ENCODE data around the gene ZBTB8B.
"Not testable (repeated sequence)": the region's sequence is repeated elsewhere in the genome, so short reads cannot be mapped to it uniquely, and the experiment has no call there.

The ZBTB8B gene

DNA sequence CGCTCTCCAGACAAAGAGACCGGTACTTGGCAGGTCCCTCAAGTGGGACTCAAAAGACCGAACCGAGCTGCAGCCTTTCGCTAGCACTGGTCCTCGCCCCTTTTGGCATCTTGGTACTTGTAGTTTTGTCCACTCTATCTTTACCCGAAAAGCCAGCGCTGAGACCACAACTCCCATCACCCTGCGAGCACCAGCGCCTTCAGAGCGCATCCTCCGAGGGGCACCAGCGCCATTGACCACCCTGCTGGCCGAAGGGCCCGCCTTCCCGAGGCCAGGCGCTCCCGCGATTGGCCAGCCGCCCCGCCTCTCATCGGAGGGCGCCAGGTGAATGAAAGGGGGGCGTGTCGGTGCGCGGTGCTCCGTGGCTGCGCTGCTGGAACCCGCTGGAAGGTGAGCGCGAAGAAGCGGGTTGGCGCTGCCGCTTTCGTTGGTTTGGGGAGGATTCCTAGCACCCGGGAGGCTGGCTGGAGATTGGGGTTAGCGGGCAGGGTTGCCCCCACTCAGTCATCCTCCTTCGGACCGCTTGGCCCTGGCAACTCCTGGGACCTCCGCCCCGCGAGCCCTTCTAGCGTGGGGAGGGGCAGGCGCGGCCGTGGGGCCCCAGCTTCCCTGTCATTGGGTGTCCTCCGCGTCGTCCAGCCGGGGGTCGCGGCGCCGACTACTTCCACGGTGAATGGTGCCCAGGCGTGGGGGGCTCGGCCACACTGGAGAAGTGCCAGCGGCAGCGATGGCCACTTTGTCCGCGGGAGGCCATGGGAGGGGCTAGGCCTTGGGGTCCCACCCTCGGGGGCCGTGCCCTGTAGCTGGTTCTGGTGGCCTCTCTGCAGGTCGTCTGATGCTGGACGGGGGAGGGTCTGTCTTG lies at the start of gene ZBTB8B:
Gene ZBTB8B, plus strand, starts transcription at position 357 of the 862 bp plus-strand sequence. CDS start 5,553 bp downstream, outside the sequence.
- DNase-seq (ENCODE audit: low read depth), result peak; percentile 59

DNA sequence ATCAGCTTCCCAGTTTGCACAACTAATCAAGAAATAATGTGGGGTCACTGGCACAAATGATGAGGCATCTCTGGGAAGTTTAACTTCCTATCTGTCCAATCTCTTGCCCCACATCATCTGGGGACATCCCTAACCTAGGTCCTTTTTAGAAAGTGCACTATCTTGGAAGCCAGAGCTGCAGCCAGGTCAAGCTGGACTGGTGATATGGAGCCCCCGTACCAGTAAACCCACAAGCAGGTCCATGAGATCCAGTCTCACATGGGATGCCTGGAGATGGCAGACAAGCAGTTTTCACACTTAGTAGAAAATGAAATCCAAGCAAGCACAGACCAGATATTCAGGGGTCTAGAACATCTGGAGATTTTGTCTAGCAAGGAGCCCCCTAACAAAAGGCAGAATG lies 43.1 kb upstream of the ZBTB8B start:
- no peak for DNase-seq (ENCODE audit: low read depth)

DNA sequence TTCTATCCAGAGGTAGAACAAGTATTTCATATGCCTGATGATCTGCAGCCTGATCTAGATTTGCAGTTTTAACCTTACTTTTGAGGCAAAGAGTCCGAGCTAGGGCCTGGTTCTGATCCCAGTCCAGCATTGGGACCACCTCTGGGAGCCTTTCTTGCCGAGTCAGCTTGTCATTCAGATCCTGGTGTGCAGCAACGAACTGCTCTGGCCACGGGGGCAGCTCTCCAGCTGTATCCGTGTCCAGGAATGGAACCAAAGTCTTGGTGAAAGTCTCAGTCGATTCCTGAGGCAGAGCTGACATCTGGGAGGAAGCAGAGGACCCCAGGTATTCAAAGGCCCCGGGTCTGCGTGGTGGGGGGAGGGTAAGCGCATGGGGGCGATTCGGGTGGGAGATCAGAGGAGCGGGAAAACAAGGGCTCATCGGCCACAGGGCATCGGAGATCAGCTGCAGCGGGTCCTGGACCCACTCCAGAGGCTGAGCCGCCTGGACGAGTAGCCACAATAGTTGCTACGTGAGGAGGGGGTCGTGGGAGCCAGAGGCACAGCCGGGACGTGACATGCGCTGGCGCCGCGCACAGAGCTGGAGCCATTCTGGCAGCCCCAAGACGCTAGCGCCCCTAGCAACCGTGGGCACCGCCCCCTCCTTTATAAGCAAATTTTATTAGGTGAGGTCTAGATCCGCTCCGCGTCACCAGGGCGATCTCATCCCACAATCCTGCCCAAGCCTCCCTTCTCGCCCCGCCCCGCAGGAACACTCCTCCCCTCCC lies 38.2 kb upstream of the ZBTB8B start:
- DNase-seq (ENCODE audit: low read depth), result no peak

DNA sequence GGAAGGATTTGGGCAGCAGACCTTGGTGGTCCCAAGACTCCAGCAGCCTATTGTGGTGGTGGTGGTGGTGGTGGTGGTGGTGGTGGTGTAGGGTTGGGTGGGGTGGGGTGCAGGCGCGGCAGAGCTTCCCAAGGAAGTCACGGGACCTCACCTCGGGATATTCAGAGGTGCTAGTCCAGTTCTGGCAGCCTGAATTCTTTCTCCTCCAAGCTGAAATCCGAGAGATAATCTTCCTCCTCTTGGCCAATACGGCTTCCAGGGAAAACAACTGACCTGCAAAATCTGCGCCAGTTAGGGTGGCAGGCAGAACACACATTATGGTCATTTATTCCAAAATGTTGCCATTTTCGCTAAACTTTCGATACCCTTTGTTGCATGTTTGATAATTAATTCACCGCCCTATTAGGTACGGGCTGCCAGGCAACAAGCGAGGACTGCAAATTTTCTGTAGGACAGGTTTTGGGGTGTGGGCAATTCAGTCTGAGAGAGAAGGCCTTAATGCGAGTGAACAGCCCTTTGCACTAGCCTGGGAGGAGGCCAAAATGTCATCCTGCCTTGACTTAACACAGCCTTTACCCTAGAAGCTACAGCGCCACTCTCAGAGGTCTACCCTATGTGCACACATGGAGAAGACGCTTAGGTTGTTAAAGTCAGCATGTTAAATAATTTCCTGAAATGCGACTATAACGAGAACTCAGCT lies 37.5 kb upstream of the ZBTB8B start:
- DNase-seq (ENCODE audit: low read depth), result no peak

DNA sequence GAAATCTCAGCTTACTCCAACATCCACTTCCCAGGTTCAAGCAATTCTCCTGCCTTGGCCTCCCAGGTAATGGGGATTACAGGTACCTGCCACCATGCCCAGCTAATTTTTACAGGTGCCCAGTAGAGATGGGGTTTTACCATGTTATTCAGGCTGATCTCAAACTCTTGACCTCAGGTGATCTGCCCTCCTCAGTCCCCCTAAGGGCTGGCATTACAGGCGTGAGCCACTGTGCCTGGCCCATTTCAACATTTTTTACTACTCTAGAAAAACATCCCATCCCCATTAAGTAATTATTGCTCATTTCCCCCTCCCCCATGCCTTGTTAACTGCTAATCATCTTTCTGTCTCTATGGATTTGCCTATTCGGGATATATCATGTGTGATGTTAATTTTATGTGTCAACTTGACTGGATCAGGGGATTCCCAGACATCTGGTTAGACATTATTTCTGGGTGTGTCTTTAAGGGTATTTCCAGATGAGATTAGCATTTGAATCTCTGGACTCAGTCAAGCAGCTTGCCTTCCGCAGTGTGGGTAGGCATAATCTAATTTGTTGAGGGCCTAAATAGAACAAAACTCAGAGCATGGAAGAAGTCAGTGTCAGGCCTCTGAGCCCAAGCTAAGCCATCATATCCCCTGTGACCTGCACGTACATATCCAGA lies 33.0 kb upstream of the ZBTB8B start:
- no peak for DNase-seq (ENCODE audit: low read depth)

DNA sequence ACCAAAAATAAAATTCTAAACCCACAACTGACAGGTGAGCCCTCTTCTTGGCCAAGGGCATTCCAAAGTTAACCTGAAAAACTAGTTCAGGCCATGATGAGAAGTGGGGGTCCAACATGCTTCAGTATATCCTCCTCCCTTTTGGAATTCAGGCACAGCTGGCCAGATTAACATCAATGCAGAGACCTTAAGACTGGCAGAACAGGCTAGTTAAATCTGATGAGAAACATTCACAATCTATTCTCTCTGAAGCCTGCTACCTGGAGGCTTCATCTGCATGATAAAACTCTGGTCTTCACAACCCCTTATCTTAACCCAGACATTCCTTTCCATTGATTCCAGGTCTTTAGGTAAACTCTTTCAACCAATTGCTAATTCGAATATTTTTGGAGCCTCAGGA lies 26.7 kb upstream of the ZBTB8B start:
- no peak for DNase-seq (ENCODE audit: low read depth)

DNA sequence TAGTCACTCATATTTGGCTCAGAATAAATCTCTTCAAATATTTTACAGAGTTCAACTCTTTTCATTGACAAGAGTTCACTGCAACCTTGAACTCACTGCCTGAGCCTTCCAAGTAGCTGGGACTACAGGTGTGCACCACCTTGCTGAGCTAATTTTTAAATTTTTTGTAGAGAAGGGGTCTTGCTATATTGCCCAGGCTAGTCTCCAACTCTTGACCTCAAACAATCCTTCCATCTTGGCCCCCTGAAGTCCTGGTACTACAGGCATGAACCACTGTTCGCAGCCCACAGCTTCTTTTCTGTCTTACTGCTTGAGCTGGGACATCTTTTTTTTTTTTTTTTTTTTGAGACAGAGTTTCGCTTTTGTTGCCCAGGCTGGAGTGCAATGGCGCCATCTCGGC lies 26.1 kb upstream of the ZBTB8B start:
- not testable (repeated sequence) for DNase-seq (ENCODE audit: low read depth)

DNA sequence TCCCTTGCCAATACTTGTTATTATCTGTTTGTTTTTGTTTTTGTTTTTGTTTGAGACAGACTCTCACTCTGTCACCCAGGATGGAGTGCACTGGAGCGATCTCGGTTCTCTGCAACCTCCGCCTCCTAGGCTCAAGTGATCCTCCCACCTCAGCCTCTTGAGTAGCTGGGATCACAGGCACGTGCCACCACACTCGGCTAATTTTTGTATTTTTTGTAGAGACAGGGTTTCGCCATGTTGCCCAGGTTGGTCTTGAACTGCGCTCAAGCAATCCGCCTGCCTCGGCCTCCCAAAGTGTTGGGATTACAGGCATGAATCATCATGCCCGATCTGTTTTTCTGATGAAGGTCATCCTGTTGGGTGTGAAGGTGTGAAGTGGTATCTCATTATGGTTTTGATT lies 23.4 kb upstream of the ZBTB8B start:
- not testable (repeated sequence) for DNase-seq (ENCODE audit: low read depth)

DNA sequence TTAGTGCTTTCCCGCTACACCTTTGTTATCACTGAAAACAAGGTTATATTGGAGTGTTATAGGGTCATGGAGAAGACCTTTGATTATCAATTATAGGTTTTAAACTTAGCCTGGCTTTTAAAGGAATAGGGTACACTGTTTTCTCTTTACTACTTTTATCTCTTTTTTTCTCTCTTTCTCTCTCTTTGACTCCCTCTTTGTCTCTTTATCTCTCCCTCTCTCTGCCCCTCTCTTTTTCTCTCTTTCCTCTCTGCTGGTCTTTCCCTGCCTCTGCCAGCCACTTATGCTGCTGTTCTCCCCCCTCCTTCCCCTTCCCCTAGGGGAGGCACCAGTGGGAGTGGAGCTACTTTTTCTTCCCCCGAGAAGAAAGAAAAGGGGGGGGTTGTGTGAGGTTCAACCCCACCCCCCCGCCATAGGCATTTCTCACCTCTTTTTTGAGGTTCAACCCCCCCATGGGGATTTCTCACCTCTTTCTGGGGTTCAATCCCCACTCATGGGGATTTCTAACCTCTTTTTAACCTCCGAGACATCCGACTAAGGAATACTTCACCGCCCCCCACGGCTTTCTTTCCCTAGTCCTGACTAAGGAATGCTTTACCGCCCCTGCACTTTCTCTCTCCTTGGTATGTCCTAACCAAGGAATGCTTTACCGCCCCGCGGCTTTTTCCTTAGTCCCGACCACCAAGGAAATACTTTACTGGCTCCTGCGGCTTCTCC lies 17.2 kb upstream of the ZBTB8B start:
- DNase-seq (ENCODE audit: low read depth), result no peak

DNA sequence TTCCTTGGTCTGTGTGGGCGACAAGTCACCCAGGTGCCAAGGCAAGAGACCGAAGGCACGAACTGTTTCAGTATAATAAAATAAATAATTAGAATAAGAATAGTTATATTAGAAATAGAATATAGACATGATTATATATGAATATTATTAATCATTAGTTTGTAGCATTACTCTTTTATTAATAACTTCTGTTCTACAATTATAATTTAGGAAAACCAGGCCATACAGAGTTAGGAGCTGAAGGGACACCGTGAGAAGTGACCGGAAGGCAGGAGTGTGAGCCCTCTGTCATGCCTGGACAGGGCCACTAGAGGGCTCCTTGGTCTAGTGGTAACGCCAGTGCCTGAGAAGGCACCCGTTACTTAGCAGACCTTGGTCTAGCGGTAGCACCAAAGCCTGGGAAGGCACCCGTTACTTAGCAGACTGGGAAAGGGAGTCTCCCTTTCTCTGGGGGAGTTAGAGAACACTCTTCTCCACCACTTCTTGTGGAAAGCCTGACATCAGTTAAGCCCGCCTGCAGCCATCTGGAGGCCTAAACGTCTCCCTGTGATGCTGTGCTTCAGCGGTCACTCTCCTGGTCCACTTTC lies 16.6 kb upstream of the ZBTB8B start:
- peak; percentile 57 for DNase-seq (ENCODE audit: low read depth)

DNA sequence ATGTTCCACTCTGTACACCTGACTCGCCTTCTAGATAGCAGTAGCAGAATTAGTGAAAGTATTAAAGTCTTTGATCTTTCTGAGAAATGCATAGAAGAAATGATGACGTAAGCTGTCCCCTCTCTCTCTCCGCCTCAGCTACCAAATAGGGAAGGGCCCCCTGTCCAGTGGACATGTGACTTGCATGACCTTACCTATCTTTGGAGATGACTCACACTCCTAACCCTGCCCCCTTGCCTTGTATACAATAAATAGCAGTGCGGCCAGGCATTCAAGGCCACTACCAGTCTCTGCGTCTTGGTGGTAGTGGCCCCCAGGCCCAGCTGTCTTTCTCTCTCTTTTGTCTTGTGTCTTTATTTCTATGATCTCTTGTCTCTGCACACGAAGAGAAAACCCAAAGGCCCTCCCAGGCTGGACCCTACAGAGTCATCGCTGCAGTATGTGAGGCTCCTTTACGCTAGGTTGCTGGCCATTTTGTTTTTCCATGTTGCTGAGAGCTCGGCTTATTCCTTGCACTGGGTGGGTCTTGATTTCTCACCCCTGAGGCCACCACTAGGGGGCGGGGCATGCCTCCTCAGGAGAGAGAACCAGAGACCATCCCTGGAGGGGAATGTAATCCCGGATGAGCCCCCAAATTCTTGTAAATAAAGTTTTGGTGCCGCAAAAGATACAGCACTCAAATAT lies 16.0 kb upstream of the ZBTB8B start:
- no peak for DNase-seq (ENCODE audit: low read depth)

DNA sequence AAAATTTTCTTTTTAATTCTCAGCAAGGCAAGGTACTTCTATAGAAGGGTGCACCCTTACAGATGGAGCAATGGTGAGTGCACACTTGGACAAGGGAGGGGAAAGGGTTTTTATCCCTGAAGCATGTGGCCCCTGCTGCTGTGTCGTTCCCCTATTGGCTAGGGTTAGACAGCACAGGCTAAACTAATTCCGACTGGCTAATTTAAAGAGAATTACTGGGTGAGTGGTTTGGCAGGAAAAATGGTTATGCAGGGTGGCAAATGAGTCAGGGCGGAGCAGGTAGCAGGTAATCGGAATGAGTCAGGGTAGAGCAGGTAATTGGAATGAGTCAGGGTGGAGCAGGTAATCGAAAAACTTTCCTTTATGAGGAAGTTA lies 15.4 kb upstream of the ZBTB8B start:
- DNase-seq (ENCODE audit: low read depth), result not testable (repeated sequence)

DNA sequence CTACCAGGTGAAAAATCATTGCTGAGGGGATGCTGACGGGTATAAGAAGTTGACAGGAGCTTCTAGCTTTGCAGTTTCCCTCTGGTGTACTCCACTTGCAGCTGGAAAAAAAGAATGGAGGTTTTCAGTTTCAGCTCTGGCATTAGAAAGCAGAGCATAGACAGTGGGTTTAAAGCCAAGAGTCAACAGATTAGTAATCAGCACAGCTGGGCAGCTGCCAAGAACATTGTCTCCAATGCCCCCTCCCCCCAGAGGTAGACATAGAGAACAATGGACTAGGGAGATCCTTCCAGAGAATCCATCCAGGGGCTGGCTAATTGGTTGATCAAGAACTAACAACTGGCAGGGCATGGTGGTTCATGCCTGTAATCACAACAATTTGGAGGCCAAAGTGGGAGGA lies 10.1 kb upstream of the ZBTB8B start:
- DNase-seq (ENCODE audit: low read depth), result no peak

DNA sequence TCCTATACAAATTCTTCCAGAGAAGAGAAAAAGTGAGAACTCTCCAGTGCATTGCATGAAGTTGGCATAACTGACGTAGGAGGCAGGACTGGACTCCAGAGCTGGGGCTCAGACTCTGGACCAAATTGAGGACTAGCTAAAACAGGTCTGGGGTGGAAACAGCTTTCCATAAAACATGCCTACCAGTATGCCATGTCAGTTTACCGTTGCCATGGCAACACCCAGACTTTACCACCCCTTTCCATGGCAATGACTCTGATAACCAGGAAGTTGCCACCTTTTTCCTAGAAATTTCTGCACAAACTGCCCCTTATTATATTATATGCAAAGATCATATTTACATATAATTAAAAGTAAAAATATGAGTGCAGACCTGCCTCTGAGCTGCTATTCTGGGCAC lies 8.9 kb upstream of the ZBTB8B start:
- DNase-seq (ENCODE audit: low read depth), result no peak

DNA sequence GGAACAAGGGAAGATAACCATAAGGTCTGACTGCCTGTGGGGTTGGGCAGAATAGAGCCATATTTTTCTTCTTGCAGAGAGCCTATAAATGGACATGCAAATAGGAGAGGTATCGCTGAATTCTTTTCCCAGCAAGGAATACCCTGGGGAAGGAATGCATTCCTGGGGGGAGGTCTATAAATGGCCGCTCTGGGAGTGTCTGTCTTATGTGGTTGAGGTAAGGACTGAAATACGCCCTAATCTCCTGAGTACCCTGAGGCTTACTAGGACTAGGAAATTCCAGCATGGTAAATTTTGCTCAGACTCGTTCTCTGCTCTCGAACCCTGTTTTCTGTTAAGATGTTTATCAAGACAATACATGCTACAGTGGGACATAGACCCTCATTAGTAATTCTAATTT lies 6.1 kb upstream of the ZBTB8B start:
- not testable (repeated sequence) for DNase-seq (ENCODE audit: low read depth)

DNA sequence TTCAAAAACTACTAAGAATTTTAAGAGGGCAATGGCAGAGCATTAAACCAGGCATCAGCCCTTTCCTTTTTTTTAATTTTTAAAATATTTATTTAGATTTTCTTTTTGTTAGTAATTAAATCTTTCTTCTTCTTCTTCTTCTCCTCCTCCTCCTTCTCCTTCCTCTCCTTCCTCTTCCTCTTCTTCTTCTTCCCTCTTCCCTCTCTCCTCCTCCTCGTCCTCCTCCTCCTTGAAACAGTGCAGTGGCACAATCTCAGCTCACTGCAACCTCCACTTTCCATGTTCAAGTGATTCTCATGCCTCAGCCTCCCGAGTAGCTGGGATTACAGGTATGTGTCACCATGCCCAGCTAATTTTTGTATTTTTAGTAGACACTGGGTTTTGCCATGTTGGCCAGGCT lies 1.9 kb upstream of the ZBTB8B start:
- DNase-seq (ENCODE audit: low read depth), result not testable (repeated sequence)

DNA sequence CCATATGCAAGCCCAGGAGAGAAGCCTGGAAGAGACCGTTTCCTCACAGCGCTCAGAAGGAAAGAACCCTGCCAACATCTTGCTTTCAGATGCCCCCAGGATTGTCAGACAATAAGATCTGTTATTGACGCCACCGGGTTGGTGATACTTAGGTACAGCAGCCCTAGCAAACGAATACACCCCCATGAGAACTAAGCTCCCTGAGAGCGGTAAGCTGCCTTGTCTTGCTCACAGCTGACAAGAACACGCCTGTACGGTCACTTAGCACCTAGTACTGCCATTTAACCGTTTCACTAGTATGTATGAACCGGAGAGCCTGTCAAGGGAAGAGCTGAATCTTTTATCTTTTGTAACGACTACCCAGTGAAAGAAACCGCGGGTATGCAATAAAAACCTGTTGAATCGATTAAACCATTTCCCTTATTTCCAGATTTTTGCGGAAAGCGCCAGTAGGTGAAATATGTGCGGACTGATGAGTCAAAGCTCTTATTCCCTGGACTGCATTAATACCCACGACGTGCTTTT lies 619 bp upstream of the ZBTB8B start:
- DNase-seq (ENCODE audit: low read depth), result no peak

DNA sequence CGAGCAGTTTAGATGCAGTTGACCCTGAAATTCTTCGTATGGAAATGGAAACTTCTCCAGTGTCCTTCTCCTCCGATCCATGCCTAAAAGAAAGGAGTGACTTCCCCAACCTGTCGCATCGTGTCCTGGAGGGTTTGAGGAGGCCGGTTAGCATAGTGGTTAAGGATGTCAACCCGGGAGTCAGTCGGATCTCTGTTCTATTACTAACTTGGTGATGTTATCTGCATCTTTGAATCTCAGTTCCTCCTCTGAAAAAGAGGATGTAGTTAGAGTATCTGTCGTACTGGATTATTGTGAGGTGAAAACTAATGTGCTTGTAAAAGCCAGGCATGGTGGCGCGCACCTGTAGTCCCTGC lies 684 bp downstream of the ZBTB8B start:
- no peak for DNase-seq (ENCODE audit: low read depth)

DNA sequence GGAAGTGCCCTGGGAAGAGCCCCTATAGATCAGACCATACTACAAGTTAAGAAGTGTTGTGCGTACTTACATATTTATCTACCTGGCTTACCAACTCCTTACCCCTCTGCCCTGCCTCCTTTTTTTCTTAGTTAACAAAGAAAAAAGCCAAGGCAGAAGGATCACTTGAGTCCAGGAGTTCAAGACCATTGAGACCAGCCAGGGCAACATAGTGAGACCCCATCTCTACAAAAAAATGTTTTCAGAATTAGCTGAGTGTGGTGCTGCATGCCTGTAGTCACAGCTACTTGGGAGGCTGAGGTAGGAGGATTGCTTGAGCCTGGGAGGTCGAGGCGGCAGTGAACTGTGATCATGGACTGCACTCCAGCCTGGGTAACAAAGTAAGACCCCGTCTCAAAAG lies 1.9 kb downstream of the ZBTB8B start:
- no peak for DNase-seq (ENCODE audit: low read depth)

DNA sequence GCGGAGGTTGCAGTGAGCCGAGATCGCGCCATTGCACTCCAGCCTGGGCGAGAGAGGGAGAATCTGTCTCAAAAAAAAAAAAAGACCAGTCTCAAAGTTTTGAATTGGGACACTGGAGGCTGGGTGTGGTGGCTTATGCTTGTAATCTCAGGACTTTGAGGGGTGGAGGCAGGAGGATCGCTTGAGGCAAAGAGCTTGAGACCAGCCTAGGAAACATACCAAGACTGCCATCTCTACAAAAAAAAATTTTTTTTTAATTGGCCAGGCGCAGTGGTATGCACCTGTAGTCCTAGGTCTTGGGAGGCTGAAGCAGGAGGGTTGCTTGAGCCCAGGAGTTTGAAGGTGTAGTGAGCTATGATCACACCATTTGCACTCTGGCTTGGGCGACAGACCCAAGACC lies 3.9 kb downstream of the ZBTB8B start:
- no peak for DNase-seq (ENCODE audit: low read depth)

All from fibroblast of the conjunctiva (primary cell).